HepG2 (cell line): Measurements from ENCODE around the gene CHCHD3. TPM values are rescaled to one million over a fixed set of nuclear protein-coding genes. Genes with fewer than 3 reads are reported as not detected.

ENCODE experiments used
- ATAC-seq: fragments of 200-7000 bp; cut with Tn5 transposase; 3 replicates; pipeline ENCODE4 v1.9.1; 2020; ENCODE audit warnings: mild to moderate bottlenecking, moderate library complexity
- BruUV-seq: library from RNA; stranded (reverse); fragments of 400-500 nt; replicated peaks from 2 replicates; lab custom pipeline; 2021; lab: Mats Ljungman, UMichigan
- CTCF ChIA-PET: fragments of 300-600 bp; formaldehyde crosslinking; extraction: SDS; loops from one replicate; lab custom pipeline; 2021; ENCODE audit warnings: low total read pairs, inconsistent platforms, low intra/inter-chr PET ratio; lab: Yijun Ruan, JAX
- POLR2A ChIA-PET: fragments of 350-600 bp; sonication (Branson Sonifier 250); formaldehyde crosslinking; loops from one replicate; lab custom pipeline; 2020; ENCODE audit warnings: antibody characterized with exemption, inconsistent platforms; lab: Yijun Ruan, JAX
- DNase-seq: peaks from one replicate; pipeline ENCODE4 v3.0.0-alpha.2; 2015; ENCODE audit warnings: low spot score
- FAIRE-seq: peaks from 3 replicates; lab custom pipeline; 2011; peaks lifted over from hg19 to GRCh38; lab: Jason Lieb, UNC
- H2AFZ ChIP-seq: one replicate; pipeline ENCODE4 v1.6.1; 2011; ENCODE audit warnings: low read length, inconsistent platforms
- H3K27ac ChIP-seq: fragments of 300-600 bp; 3 replicates; pipeline ENCODE4 v1.8.0; 2011; ENCODE audit warnings: mixed run types, mild to moderate bottlenecking, mixed read lengths, low read length, inconsistent platforms; ENCODE audit not compliant: insufficient read depth; ENCODE audit errors: extremely low read length
- H3K27me3 ChIP-seq, 2 experiments: fragments of 200-600 bp in 1 of 2; 2 replicates in 1 of 2; 3 replicates in 1 of 2; pipeline versions ENCODE4 v1.6.0 to v1.8.0; 2011; ENCODE audit warnings: low read length in 2 of 2, mild to moderate bottlenecking in 2 of 2, moderate library complexity in 2 of 2, inconsistent platforms in 1 of 2; ENCODE audit not compliant: insufficient read depth in 2 of 2, control insufficient read depth in 1 of 2
- H3K36me3 ChIP-seq, 2 experiments: fragments of 200-600 bp in 1 of 2; replicated peaks in 1 of 2; 2 replicates in 1 of 2; 3 replicates in 1 of 2; pipeline versions ENCODE4 v1.5.1 to v1.8.0; 2011; ENCODE audit warnings: low read length in 2 of 2, inconsistent platforms in 1 of 2; ENCODE audit not compliant: insufficient read depth in 2 of 2, control insufficient read depth in 1 of 2
- H3K4me1 ChIP-seq: 2 replicates; pipeline ENCODE4 v1.5.1; 2012; ENCODE audit warnings: low read length, inconsistent platforms; ENCODE audit not compliant: insufficient read depth
- H3K4me2 ChIP-seq: 2 replicates; pipeline ENCODE4 v1.6.0; 2011; ENCODE audit warnings: low read depth, low read length, inconsistent platforms
- H3K4me3 ChIP-seq, 3 experiments: fragments of 200-600 bp in 1 of 3; sonication (generic), shearing (Covaris generic) in 1 of 3; replicated peaks in 1 of 3; 2 replicates each; pipeline ENCODE4 v1.5.1; 2011 to 2016; ENCODE audit warnings: low read length in 3 of 3, inconsistent platforms in 2 of 3, low read depth in 2 of 3, mild to moderate bottlenecking in 2 of 3, control low read depth in 1 of 3, mixed read lengths in 1 of 3; ENCODE audit not compliant: insufficient read depth in 1 of 3
- H3K79me2 ChIP-seq: one replicate; pipeline ENCODE4 v1.6.1; 2011; ENCODE audit warnings: low read length, inconsistent platforms; ENCODE audit not compliant: insufficient read depth
- H3K9ac ChIP-seq: 2 replicates; pipeline ENCODE4 v1.6.0; 2011; ENCODE audit warnings: mild to moderate bottlenecking, low read depth, low read length, inconsistent platforms; ENCODE audit not compliant: insufficient read depth
- H3K9me3 ChIP-seq: 2 replicates; pipeline ENCODE4 v1.5.1; 2012; ENCODE audit warnings: mild to moderate bottlenecking, low read length
- H4K20me1 ChIP-seq: 2 replicates; pipeline ENCODE4 v1.6.0; 2011; ENCODE audit warnings: inconsistent platforms, mild to moderate bottlenecking, low read length, moderate library complexity; ENCODE audit not compliant: insufficient read depth
- ATF4 ChIP-seq, 2 experiments: fragments of 450-650 bp in 1 of 2; sonication (generic) in 1 of 2; formaldehyde crosslinking; IDR thresholded peaks; 2 replicates each; pipeline versions ENCODE4 v1.5.0 to v1.8.0; 2020 to 2022; ENCODE audit warnings: mild to moderate bottlenecking in 1 of 2, missing genetic modification reagents in 1 of 2
- DMTF1 ChIP-seq: sonication (generic); formaldehyde crosslinking; IDR thresholded peaks from 2 replicates; pipeline ENCODE4 v1.4.0; 2020; ENCODE audit warnings: mild to moderate bottlenecking, missing genetic modification reagents
- MEF2D ChIP-seq: sonication (generic); formaldehyde crosslinking; IDR thresholded peaks from 2 replicates; pipeline ENCODE4 v1.5.1; 2020; ENCODE audit warnings: mild to moderate bottlenecking, missing genetic modification reagents
- ZFP62 ChIP-seq: sonication (generic); formaldehyde crosslinking; IDR thresholded peaks from 2 replicates; pipeline ENCODE4 v1.4.0; 2020; ENCODE audit warnings: missing genetic modification reagents
- ZNF205 ChIP-seq: IDR thresholded peaks from 2 replicates; pipeline ENCODE4 v1.6.1; 2018; ENCODE audit warnings: missing biosample characterization, missing genetic modification reagents
- ZNF263 ChIP-seq: sonication (generic); formaldehyde crosslinking; IDR thresholded peaks from 2 replicates; pipeline ENCODE4 v1.4.0; 2020; ENCODE audit warnings: missing genetic modification reagents
- ZNF510 ChIP-seq: sonication (generic); formaldehyde crosslinking; IDR thresholded peaks from 2 replicates; pipeline ENCODE4 v1.4.0; 2020; ENCODE audit warnings: low read depth, mild to moderate bottlenecking, missing genetic modification reagents
- ZNF777 ChIP-seq: sonication (generic); formaldehyde crosslinking; IDR thresholded peaks from 2 replicates; pipeline ENCODE4 v1.4.0; 2020; ENCODE audit warnings: missing genetic modification reagents
- ZSCAN20 ChIP-seq: sonication (generic); formaldehyde crosslinking; IDR thresholded peaks from 2 replicates; pipeline ENCODE4 v1.4.0; 2020; ENCODE audit warnings: missing genetic modification reagents, mild to moderate bottlenecking, borderline replicate concordance
- WGBS: methylation state at CpG from one replicate; pipeline ENCODE4 v1.1.6; 2017; ENCODE audit warnings: low lambda C conversion rate; 5-methylcytosine and 5-hydroxymethylcytosine counted together
- in situ Hi-C: cut with HindIII; loops from 2 replicates; pipeline ENCODE4 v1.10.0; 2017; ENCODE audit warnings: low pct_unique_long_range_greater_than_20kb; ENCODE audit not compliant: extremely low pct_ligation_motif_present
- intact Hi-C: fragments of 100-400 bp; cut with micrococcal nuclease; formaldehyde crosslinking; loops from one replicate; pipeline ENCODE4 v1.10.0; 2022; ENCODE audit not compliant: unreplicated experiment
- polyA plus RNA-seq, 8 experiments: library from polyadenylated mRNA; depleted of rRNA in 3 of 8; stranded (reverse) in 7 of 8; unstranded in 1 of 8; fragments of >200 nt; fragmentation: Illumina TruSeq in 4 of 8; extraction: Trizol in 4 of 8; gene quantifications; 2 replicates each; pipeline versions ENCODE4 v1.2.1 to v1.2.3, GENCODE V29; 2011 to 2016; ENCODE audit warnings: low read depth in 4 of 8, missing spikeins in 1 of 8, mixed read lengths in 1 of 8; ENCODE audit not compliant: insufficient read depth in 1 of 8
- total RNA-seq, 5 experiments: library from RNA; depleted of rRNA; stranded (reverse); fragments of >200 nt; fragmentation: Illumina TruSeq; extraction: Trizol; gene quantifications; 2 replicates each; pipeline ENCODE4 v1.2.3, GENCODE V29; 2016; ENCODE audit warnings: low read depth in 1 of 5

The CHCHD3 gene
- total and polyA plus RNA-seq, 2 of the 13 experiments (the other 11 are each of a cell fraction or from before 2014, with no cell fraction given), result 32.7 to 86.8 TPM

- CTCF ChIA-PET, result no interaction called here
- H3K27ac ChIP-seq, result no peak overlapping the region
- ATAC-seq (no peak), FAIRE-seq (no peak), DNase-seq (no peak)
- H3K4me3 ChIP-seq, result no peak overlapping the region
- H3K4me1 ChIP-seq, result no peaks in the 10 kb centered on the region
- intact Hi-C loops, result no loop called here
- H3K9me3 ChIP-seq, result peaks cover 6% of the 10 kb centered on the region; the same call in 1 of the 2 replicates
- in situ Hi-C loops, result no loop called here
- H3K9ac ChIP-seq, result no peak overlapping the region
- H3K79me2 ChIP-seq, result no peaks in the 10 kb centered on the region
- no peaks in the 10 kb centered on the region for H3K36me3 ChIP-seq
- no peak overlapping the region for H2AFZ ChIP-seq
- no peaks in the 10 kb centered on the region for H4K20me1 ChIP-seq
- TF ChIP-seq ZSCAN20 (CRISPR knock-in tag), result no peak
- no peak for TF ChIP-seq ZFP62 (CRISPR knock-in tag)
- no peak for TF ChIP-seq ZNF263 (CRISPR knock-in tag)
- TF ChIP-seq DMTF1, result no peak
- no peak for TF ChIP-seq ZNF205 (CRISPR knock-in tag)
- no peak for TF ChIP-seq ZNF777 (CRISPR knock-in tag)
- TF ChIP-seq ZNF510, result no peak
- no peak for TF ChIP-seq ATF4 (CRISPR knock-in tag; IDR thresholded peaks at IDR 0.05)
- TF ChIP-seq MEF2D (CRISPR knock-in tag), result no peak
- no peak overlapping the region for H3K4me2 ChIP-seq
- WGBS, result 0% methylated on average over 1 of the region's 1 CpG
- POLR2A ChIA-PET, result no interaction called here
- peaks cover 2 to 24% of the 10 kb centered on the region in 2 experiments; a peak in 3 of 5 replicates for H3K27me3 ChIP-seq
- BruUV-seq, result no TSS peak
These were observed 315.2 kb downstream of the CHCHD3 start for GRCh38 chr7:132766660-132767059.
